IPS DF 19.7 (cell line): ENCODE results near the gene ASTN2.
A peak's percentile ranks its signal among the peaks of the same experiment; 100 is the strongest.

Experiments
- DNase-seq: peaks from one replicate; pipeline ENCODE4 v3.0.0-alpha.2; 2013; ENCODE audit warnings: low read depth, low spot score

ASTN2 gene, protein sequence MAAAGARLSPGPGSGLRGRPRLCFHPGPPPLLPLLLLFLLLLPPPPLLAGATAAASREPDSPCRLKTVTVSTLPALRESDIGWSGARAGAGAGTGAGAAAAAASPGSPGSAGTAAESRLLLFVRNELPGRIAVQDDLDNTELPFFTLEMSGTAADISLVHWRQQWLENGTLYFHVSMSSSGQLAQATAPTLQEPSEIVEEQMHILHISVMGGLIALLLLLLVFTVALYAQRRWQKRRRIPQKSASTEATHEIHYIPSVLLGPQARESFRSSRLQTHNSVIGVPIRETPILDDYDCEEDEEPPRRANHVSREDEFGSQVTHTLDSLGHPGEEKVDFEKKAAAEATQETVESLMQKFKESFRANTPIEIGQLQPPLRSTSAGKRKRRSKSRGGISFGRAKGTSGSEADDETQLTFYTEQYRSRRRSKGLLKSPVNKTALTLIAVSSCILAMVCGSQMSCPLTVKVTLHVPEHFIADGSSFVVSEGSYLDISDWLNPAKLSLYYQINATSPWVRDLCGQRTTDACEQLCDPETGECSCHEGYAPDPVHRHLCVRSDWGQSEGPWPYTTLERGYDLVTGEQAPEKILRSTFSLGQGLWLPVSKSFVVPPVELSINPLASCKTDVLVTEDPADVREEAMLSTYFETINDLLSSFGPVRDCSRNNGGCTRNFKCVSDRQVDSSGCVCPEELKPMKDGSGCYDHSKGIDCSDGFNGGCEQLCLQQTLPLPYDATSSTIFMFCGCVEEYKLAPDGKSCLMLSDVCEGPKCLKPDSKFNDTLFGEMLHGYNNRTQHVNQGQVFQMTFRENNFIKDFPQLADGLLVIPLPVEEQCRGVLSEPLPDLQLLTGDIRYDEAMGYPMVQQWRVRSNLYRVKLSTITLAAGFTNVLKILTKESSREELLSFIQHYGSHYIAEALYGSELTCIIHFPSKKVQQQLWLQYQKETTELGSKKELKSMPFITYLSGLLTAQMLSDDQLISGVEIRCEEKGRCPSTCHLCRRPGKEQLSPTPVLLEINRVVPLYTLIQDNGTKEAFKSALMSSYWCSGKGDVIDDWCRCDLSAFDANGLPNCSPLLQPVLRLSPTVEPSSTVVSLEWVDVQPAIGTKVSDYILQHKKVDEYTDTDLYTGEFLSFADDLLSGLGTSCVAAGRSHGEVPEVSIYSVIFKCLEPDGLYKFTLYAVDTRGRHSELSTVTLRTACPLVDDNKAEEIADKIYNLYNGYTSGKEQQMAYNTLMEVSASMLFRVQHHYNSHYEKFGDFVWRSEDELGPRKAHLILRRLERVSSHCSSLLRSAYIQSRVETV (N-terminal part only)

DNA sequence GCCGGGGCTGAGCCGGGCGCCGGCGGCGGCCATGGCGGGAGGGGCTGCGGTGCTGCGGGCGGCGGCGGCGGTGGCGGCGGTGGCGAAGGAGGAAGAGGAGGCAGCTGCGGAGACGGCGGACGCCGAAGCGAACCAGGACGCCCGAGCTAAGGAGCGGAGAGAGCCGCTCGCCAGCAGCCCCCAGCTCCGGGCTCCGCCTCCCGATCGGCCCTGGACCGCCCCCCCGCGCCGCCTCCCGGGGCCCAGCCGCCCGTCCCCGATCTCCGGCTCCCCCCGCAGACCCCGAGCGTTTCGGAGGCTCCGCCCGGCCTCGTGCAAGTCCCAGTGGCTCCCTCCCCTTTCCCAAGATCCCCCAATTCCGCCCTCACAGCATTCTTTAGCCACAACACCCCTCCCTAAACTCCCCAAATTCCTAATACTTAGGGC lies at the start of gene ASTN2:
Gene ASTN2, minus strand, starts transcription at position 152 of the 426 bp plus-strand sequence. Its CDS starts 119 bp downstream, at position 33.
- DNase-seq, result no peak

DNA sequence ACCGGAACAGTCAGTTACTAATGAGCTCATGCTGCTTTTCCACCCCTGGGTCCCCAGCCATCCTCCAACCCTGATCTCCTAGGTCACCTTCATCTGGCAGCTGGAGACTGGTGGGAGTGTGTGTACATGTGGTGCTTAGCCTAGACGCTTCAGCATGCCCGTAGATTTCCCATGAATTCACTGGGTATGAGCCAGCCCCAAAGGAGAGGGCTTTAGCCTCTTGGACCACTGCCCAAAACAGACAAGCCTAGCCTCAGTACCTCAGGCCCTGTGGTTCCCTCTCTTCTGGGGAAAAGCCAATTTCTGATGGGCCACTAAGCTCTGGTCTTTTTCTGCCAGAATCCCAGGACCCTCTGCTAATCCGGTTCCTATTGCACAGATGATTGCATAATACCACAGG lies 48.0 kb upstream of the ASTN2 start:
- DNase-seq, result no peak

DNA sequence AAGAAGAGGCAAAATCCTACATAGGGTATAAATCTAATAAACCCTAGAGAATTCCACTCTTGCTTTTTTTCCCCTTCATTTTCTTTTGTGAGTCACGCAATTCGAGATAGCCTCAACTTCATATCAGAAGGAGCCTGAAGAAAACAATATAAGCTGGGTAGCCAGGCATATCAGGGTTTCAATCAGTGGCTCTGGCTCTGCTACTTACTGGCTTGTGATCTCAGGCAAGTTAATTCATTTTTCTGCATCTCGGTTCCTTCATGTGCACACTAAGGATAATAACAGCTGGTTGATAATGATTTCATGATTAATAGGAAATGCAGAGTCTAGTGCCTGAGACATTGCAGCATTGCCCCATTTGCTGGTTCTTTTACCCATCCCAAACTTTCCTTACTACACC lies 46.5 kb upstream of the ASTN2 start:
- DNase-seq, result no peak

DNA sequence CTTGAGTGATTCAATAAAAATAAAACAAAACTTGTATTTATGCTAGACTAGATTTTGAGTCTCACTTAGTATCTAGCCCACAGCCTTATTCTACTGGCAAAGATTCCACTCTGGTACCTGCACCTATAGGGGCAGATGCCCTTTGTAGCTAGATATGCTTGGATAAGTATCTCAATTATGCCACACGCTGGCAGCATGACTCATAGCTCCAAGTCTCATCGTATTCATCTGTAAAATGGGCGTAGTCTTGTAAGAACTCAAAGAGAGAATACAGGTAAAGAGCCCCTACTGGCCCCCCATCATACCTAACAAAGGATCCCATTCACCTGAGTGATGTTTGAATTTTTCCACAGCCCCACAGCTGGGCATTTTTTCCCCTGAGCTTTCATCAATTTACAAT lies 45.9 kb upstream of the ASTN2 start:
- DNase-seq, result no peak

DNA sequence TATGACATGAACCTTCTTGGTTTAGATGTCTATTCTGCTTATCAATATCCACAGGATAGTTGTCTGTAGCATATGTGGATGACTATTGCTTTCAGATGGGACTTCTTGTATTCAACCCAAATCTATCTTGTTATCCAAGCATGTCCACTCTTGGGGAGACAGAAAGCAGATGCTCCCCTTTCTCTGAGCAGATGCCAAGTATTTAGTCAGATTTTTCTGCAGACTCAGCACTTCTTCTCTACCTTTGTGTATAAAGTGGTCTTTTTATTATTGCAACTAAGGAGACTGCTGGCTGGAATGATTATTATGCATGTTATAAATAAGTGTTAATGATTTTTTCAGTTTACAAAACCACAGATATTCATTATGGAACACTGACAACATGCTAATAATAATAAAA lies 45.1 kb upstream of the ASTN2 start:
- no peak for DNase-seq

DNA sequence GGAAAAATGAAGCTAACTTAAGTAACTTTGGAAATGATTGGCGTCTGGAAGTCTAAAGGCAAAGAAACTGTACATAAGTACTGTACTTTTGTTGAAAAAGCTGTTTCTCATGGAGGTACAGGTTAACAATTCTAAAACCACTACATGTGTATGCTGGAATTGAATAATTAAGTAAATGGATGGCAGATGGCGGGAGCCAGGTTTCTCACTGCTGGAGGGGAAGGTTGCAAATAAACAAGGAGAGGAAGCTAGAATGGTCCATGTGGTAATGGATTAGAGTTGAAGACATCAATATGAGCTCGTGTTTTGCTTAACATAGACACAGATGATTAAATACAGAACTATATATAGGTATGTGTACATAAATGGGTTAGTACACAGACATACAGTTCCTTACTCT lies 43.2 kb upstream of the ASTN2 start:
- DNase-seq, result no peak

DNA sequence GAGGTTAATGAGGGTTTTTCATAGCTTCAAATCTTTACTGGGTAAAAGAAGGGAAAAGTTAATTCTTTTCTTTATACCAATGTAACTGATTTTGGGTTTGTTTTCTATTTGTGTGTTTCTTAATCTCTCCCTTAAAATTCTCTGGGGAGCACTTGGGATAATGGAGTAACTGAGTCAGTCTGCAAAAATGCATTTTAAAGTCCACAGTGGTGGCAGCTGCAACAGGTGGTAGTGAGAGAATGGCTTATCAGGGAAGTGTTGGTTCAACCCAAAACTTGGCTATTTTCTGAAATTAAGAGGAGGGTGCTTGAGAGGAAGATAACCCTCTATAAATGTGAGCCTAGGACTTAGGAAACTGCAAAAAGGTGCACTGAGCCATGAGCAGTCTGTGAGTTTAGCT lies 39.9 kb upstream of the ASTN2 start:
- DNase-seq, result no peak

DNA sequence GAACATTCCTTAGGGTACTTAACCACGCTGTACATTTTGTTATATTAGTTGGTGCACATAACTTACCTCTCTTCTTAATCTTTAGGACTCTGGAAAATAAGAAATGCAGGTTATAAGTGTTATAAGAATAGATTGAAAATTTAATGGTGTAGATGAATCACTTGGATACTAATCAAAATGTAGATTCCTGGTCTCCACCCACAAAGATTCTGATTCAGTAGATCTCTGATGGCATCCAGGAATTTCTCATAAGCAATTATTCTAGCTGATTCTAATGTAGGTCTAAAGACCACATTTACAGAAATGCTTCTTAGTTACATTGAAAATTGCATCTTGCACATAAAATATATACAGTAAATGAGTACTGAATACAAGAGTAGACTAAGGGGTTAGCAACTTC lies 38.9 kb upstream of the ASTN2 start:
- DNase-seq, result no peak

DNA sequence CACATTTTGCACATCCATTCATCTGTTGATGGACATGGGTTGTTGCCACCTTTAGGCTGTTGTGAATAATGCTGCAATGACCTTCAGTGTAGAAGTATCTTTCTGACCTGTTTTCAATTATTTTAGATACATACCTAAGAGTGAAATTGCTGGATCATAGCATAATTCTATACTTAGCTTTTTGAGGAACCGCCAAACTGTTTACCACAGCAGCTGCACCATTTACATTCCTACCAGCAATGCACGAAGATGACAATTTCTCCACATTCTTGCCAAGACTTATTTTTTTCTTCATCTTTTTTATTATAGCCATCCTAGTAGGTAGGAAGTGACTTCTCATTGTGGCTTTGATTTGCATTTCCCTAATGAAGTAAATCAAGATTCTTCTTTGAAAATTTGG lies 36.5 kb upstream of the ASTN2 start:
- no peak for DNase-seq

DNA sequence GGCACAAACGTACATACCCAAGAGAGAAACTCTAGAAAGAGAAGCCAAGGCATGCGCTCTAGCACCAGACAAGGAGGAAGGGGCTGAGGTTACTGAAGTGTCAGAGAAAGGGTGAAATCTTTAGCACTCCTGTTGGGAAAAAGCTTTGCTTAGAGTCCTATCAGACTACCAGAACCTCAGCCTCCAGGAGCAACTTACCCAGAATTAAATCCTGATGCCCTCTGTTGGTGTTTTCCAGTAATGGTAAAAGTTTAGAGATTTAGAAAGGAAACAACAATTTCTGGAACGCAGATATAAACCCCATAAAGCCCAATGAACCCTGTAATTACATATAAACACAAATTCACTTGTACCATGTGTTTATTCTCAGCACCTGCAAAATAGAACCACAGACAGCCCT lies 33.2 kb upstream of the ASTN2 start:
- peak; percentile 1 for DNase-seq

DNA sequence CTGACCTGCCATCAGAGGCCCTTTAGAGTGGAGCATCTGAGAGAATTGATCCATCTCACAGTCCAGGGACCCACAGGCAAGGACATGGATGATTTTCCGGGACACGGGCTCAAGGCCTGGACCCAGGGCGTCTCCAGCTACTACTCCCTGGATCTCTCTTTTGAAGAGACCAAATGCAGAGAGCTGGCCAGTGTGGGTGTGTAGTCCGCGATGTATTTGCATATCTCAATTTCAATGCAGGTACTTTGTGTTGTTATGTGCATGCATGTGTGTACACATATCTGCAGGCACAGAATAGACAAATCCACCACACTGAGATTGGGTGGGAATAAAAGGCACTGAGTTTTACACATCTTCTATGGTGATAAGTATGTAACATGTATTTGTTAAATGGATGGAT lies 30.8 kb upstream of the ASTN2 start:
- DNase-seq, result no peak

DNA sequence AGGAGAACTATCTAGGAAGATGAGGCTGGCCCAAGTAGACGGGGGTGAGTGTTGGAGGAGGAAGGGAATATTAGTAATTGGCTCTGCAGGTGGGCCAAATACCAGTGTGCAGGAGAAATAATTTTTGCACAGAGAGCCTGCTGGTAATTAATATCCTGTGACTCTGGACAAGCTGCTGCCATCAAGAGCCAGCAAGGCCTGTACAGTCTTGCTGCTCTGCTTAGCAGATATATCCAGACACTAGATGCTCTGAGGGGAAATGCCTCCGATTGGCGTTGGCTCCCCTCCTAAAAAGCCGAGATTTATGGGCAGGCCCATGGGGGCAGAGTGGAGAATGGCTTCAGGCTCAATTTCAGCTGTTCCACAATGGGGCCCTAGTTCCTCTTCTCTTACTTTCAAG lies 29.6 kb upstream of the ASTN2 start:
- no peak for DNase-seq

DNA sequence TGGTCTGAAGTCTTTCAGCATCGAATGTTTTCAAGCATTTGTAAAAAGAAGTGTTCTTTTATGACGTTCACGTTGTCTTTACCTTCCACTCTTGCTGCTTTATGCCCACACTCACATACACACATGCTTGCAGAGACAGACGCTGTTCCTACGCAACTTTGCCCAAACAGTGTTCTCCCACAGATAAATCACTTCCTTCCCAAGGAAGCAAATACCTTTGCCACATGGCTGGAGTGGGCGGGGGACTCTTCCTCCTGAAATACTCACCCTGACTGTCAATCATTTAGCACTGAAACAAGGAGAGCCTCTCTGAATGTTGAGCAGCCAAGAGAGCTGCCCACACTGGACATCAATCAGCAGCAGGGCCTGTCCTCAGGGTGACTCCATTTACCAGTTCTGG lies 22.4 kb upstream of the ASTN2 start:
- no peak for DNase-seq

DNA sequence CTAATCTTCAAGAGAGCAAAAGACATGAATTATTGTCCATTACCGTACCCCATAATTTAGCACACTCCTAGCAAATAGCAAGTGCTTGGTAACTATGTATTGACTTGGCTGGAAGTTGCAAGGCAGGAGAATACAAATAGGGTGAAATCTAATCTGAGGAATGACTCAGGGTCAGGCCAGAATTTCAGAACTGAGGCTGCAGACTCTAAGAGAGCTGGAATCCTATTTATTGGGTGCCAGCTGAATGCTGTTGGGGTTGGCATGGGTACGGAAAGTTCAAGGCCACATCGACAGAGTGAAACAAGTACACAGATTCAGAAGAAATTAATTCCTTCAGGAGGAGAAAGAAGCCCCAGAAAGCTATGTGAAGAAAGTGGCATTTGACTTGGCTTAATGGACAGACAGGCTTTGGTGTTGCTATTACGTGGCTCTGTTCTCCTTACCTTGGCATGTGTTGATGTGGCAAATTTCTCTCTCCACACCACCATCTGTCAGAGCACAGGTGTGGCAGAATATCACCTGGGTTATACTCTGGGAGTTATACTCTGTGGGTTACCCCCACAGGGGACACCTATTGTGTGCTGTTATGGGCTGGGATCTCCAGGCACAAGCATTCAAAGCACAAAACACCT lies 20.9 kb upstream of the ASTN2 start:
- no peak for DNase-seq

DNA sequence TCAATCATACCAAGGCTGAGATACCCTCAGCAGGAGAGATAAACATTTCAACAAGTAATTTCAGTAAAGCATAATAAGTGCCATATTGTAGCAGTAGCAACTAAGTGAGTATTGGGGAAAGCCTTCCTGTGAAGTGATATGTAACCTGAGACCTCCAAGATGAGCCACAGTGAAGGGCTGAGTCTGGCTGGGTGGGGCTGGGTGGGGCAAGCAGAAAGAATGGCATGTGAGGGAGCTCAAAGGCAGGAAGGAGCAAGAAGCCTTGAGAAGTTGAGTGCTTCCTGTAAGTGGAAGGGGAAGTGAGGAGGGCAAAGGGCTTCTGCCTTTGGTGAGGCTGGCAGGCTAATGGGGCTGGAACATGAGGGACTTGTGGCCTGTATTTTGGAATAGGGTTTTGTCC lies 19.7 kb upstream of the ASTN2 start:
- no peak for DNase-seq

DNA sequence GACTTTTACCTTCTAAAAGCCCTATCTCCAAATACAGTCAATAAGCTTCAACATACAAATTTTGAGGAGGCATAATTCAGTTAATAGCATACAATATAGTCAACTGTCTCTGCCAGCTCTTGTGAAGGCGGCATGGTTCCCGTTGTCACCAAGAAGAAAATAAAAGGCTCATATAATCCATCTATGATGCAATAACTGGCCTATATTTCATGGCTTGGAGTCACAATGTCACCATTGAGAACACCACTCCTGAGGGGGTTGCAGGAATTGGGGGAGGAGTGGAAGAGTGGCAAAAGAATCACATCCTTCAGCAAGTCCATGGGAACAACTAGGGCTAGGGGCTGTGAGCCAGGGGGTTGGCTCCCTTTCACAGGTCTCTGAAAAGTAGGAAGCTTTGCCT lies 16.0 kb upstream of the ASTN2 start:
- DNase-seq, result no peak

DNA sequence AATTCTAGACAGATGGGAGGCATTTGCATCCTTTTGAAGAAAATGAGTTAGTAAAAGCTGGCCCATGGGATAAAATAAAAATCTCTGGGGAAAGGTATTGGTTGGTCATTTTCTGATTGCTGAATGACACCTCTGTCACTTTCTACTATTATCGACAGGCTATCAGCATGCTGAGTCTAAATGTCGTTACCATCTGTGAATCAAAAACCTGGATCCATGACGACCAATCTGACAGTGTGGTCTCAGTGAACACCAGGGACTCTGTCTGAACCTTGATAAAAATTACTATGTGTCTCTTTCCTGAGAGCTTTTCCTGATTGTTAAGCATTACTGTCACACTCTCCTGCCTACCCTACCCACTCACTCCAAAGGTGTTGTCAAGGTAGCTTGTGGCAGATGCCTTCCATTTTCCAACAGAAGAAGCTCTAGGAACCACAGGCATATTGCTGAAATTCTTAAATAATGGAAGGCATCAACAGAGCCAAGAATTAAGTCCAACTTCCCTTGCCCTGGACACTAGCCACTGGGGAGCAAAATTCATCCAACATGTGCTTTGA lies 12.6 kb upstream of the ASTN2 start:
- DNase-seq, result no peak

DNA sequence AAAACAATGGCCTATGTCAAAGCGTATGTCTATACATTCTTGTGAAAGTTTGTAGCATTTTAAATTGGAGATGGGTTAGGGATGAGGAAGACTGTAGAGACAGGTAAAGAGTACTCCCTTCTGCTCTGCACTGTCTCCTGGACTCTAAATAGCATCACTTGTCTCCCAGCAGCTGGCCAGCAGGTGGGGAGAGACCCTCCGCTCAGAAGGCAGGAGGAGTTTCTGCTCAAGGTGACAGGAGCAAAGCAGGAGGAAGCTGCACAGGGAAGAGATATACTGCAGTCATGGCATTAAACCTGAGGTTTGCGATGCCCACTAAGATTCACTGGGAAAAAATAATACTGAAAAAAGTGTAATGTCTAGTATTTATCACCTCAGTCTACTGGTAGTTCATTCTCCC lies 10.7 kb upstream of the ASTN2 start:
- DNase-seq, result no peak

DNA sequence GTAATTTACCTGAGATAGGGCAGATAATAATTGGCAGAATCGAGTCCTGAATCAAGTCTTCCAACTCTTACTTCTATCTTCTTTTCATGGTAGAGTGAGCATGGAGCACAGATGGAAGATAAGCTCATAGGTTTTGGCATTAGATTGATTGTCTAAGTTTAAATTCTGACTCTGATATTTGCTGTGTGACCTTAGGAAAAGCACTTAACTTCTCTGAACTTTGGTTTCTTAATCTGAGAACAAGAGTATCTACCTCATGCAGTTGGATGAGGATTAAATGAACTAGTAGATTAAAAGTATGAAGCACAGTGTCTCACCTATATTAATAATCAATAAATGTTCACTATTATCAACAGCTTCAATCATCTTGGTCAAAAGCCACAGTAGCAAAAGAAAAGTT lies 9.4 kb upstream of the ASTN2 start:
- DNase-seq, result no peak

DNA sequence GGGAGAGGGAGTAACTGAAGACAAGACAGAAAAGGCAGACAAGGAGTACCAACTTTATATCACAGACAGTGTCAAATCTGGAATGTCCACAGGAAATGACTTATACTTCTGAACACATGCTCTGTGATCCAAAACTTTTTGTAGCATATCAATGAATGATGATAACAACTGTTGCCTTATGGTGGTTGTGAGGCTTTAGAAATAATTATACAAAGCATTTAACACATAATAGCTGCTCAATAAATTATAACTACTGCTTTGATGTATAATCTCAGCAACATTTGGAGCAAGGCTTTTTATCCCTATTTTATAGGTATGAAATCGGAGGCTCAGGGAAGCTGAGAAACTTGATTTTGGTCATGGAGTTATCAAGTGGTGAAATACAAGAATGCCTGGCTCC lies 3.3 kb upstream of the ASTN2 start:
- no peak for DNase-seq

DNA sequence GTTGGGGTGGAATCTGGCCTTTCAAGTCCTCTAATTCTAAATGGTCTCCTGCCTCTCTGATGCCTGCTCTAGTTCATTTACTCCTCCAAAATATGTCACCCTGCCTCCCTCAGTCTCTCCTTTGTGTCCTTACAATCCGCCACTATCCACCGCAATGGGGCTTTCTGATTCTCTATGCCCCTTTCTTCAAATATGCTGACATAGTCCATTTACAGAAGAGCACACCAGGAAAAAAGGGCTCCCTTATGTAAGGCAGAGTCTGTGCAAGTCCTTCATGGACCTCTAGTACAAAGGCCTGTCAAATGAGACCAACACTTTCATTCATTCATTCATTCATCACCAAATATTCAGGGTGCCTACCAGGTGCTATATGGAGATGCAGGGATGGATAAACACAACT lies 2.0 kb upstream of the ASTN2 start:
- no peak for DNase-seq
